HepG2 (cell line): ENCODE data around the gene NFS1. TPM values are rescaled to one million over a fixed set of nuclear protein-coding genes. Genes with fewer than 3 reads are reported as not detected.
A peak's percentile ranks its signal among the peaks of the same experiment; 100 is the strongest.

Source experiments
- ATF7 ChIP-seq, 2 experiments: fragments of 450-650 bp in 1 of 2; sonication (generic) in 1 of 2; formaldehyde crosslinking in 1 of 2; IDR thresholded peaks; 2 replicates each; pipeline versions ENCODE4 v1.4.0 to v1.6.1; 2016 to 2020; ENCODE audit warnings: antibody characterized with exemption in 1 of 2, mild to moderate bottlenecking in 1 of 2, missing genetic modification reagents in 1 of 2
- JDP2 ChIP-seq: sonication (generic); formaldehyde crosslinking; IDR thresholded peaks from 2 replicates; pipeline ENCODE4 v1.8.1; 2022; ENCODE audit warnings: missing genetic modification reagents, borderline replicate concordance
- KLF15 ChIP-seq: sonication (generic); formaldehyde crosslinking; IDR thresholded peaks from 2 replicates; pipeline ENCODE4 v1.8.1; 2023; ENCODE audit warnings: borderline replicate concordance, mild to moderate bottlenecking, inconsistent platforms, missing genetic modification reagents, mixed read lengths
- KLF9 ChIP-seq: IDR thresholded peaks from 2 replicates; pipeline ENCODE4 v1.6.1; 2016; ENCODE audit warnings: low read depth
- PRPF4 ChIP-seq: fragments of 200-400 bp; formaldehyde crosslinking; IDR thresholded peaks from 2 replicates; pipeline ENCODE4 v1.6.1; 2016; ENCODE audit warnings: low read length, low read depth; ENCODE audit not compliant: poor library complexity, severe bottlenecking
- RBM39 ChIP-seq: fragments of 200-400 bp; formaldehyde crosslinking; IDR thresholded peaks from one replicate; pipeline ENCODE4 v1.6.1; 2018; ENCODE audit warnings: antibody characterized with exemption, mild to moderate bottlenecking, low read depth, low read length; ENCODE audit not compliant: poor library complexity, severe bottlenecking
- RFXAP ChIP-seq: sonication (generic); formaldehyde crosslinking; IDR thresholded peaks from 2 replicates; pipeline ENCODE4 v1.4.0; 2020; ENCODE audit warnings: missing genetic modification reagents, borderline replicate concordance
- SNAPC2 ChIP-seq: sonication (generic); formaldehyde crosslinking; IDR thresholded peaks from 2 replicates; pipeline ENCODE4 v1.8.1; 2022; ENCODE audit warnings: mild to moderate bottlenecking, missing genetic modification reagents
- TEAD3 ChIP-seq: optimal IDR thresholded peaks from 2 replicates; pipeline ENCODE3; 2016; ENCODE audit warnings: borderline replicate concordance
- ZNF333 ChIP-seq: sonication (generic); formaldehyde crosslinking; IDR thresholded peaks from 2 replicates; pipeline ENCODE4 v1.4.0; 2020; ENCODE audit warnings: mild to moderate bottlenecking, missing genetic modification reagents, borderline replicate concordance
- ZNF451 ChIP-seq: sonication (generic); formaldehyde crosslinking; IDR thresholded peaks from 2 replicates; pipeline ENCODE4 v1.5.0; 2020; ENCODE audit warnings: mild to moderate bottlenecking, missing genetic modification reagents
- ZNF557 ChIP-seq: sonication (generic); formaldehyde crosslinking; IDR thresholded peaks from 2 replicates; pipeline ENCODE4 v1.4.0; 2020; ENCODE audit warnings: missing genetic modification reagents
- ZNF678 ChIP-seq: sonication (generic); formaldehyde crosslinking; IDR thresholded peaks from 2 replicates; pipeline ENCODE4 v1.4.0; 2020; ENCODE audit warnings: mild to moderate bottlenecking, missing genetic modification reagents
- polyA plus RNA-seq, 8 experiments: library from polyadenylated mRNA; depleted of rRNA in 3 of 8; stranded (reverse) in 7 of 8; unstranded in 1 of 8; fragments of >200 nt; fragmentation: Illumina TruSeq in 4 of 8; extraction: Trizol in 4 of 8; gene quantifications; 2 replicates each; pipeline versions ENCODE4 v1.2.1 to v1.2.3, GENCODE V29; 2011 to 2016; ENCODE audit warnings: low read depth in 4 of 8, missing spikeins in 1 of 8, mixed read lengths in 1 of 8; ENCODE audit not compliant: insufficient read depth in 1 of 8
- total RNA-seq, 5 experiments: library from RNA; depleted of rRNA; stranded (reverse); fragments of >200 nt; fragmentation: Illumina TruSeq; extraction: Trizol; gene quantifications; 2 replicates each; pipeline ENCODE4 v1.2.3, GENCODE V29; 2016; ENCODE audit warnings: low read depth in 1 of 5
- TF ChIP-seq, protein P1 (sequence below): sonication (generic); formaldehyde crosslinking; IDR thresholded peaks from 2 replicates; pipeline ENCODE4 v1.8.1; 2022; ENCODE audit warnings: mild to moderate bottlenecking, missing genetic modification reagents
- TF ChIP-seq, protein P2 (sequence below): sonication (generic); formaldehyde crosslinking; IDR thresholded peaks from 2 replicates; pipeline ENCODE4 v1.8.1; 2023; ENCODE audit warnings: mild to moderate bottlenecking, missing genetic modification reagents
- TF ChIP-seq, protein P3 (sequence below): fragments of 450-650 bp; IDR thresholded peaks from 2 replicates; pipeline ENCODE4 v1.6.1; 2017
- TF ChIP-seq, protein P4 (sequence below): sonication (generic); formaldehyde crosslinking; IDR thresholded peaks from 2 replicates; pipeline ENCODE4 v1.8.0; 2022; ENCODE audit warnings: missing genetic modification reagents, mild to moderate bottlenecking, inconsistent platforms, borderline replicate concordance
- TF ChIP-seq, protein P5 (sequence below): sonication (generic); formaldehyde crosslinking; IDR thresholded peaks from 2 replicates; pipeline ENCODE4 v1.5.0; 2020; ENCODE audit warnings: mild to moderate bottlenecking, missing genetic modification reagents, borderline replicate concordance
- TF ChIP-seq, protein P6 (sequence below): sonication (generic); formaldehyde crosslinking; IDR thresholded peaks from 2 replicates; pipeline ENCODE4 v1.4.0; 2020; ENCODE audit warnings: missing genetic modification reagents, low read depth, mild to moderate bottlenecking, borderline replicate concordance
- TF ChIP-seq, protein P7 (sequence below): sonication (generic); formaldehyde crosslinking; IDR thresholded peaks from 2 replicates; pipeline ENCODE4 v1.8.0; 2022; ENCODE audit warnings: missing genetic modification reagents, mild to moderate bottlenecking, borderline replicate concordance

The NFS1 gene
- total and polyA plus RNA-seq, 2 of the 13 experiments (the other 11 are each of a cell fraction or from before 2014, with no cell fraction given): 65.9 to 88.1 TPM

DNA sequence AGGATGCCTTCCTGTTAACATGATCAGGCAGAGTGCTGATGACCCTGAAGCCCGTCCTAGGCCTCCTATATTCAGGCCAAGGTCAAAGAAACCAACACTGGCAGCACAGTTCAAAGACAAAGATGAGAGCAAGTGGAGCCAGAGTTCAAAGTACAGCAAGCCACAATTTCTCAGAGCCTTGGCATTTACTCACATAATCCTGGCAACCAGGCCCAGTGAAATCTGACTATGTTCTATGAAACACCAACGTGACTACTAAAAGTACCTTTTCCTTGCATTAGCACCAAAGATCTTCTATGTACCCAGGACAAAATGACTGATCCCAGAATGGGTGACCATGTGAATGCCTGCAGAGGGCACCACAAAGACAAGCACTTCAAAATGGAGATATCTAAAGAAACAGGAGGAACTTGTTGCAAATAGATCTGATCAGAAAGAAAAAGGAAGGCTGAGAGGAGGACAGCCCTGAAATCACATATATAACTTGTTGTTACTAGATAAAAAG lies 3.9 kb downstream of the NFS1 start (continued):
- TF ChIP-seq RFXAP (CRISPR knock-in tag) (no peak), PRPF4 (no peak), KLF9 (CRISPR knock-in tag) (no peak), SNAPC2 (no peak), ZNF557 (CRISPR knock-in tag) (no peak), ZNF333 (CRISPR knock-in tag) (no peak), KLF15 (no peak), JDP2 (no peak), RBM39 (no peak), ZNF451 (no peak), ZNF678 (CRISPR knock-in tag) (no peak), TEAD3 (CRISPR knock-in tag) (peak; percentile 71), ATF7 (IDR thresholded peaks at IDR 0.05) (no peak), ATF7 (CRISPR knock-in tag; IDR thresholded peaks at IDR 0.05) (no peak)
- TF ChIP-seq, protein P1, sequence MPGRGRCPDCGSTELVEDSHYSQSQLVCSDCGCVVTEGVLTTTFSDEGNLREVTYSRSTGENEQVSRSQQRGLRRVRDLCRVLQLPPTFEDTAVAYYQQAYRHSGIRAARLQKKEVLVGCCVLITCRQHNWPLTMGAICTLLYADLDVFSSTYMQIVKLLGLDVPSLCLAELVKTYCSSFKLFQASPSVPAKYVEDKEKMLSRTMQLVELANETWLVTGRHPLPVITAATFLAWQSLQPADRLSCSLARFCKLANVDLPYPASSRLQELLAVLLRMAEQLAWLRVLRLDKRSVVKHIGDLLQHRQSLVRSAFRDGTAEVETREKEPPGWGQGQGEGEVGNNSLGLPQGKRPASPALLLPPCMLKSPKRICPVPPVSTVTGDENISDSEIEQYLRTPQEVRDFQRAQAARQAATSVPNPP (CRISPR knock-in tag): no peak
- TF ChIP-seq, protein P2, sequence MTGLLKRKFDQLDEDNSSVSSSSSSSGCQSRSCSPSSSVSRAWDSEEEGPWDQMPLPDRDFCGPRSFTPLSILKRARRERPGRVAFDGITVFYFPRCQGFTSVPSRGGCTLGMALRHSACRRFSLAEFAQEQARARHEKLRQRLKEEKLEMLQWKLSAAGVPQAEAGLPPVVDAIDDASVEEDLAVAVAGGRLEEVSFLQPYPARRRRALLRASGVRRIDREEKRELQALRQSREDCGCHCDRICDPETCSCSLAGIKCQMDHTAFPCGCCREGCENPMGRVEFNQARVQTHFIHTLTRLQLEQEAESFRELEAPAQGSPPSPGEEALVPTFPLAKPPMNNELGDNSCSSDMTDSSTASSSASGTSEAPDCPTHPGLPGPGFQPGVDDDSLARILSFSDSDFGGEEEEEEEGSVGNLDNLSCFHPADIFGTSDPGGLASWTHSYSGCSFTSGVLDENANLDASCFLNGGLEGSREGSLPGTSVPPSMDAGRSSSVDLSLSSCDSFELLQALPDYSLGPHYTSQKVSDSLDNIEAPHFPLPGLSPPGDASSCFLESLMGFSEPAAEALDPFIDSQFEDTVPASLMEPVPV: no peak
- TF ChIP-seq, protein P3, sequence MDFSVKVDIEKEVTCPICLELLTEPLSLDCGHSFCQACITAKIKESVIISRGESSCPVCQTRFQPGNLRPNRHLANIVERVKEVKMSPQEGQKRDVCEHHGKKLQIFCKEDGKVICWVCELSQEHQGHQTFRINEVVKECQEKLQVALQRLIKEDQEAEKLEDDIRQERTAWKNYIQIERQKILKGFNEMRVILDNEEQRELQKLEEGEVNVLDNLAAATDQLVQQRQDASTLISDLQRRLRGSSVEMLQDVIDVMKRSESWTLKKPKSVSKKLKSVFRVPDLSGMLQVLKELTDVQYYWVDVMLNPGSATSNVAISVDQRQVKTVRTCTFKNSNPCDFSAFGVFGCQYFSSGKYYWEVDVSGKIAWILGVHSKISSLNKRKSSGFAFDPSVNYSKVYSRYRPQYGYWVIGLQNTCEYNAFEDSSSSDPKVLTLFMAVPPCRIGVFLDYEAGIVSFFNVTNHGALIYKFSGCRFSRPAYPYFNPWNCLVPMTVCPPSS: no peak
- TF ChIP-seq, protein P4, sequence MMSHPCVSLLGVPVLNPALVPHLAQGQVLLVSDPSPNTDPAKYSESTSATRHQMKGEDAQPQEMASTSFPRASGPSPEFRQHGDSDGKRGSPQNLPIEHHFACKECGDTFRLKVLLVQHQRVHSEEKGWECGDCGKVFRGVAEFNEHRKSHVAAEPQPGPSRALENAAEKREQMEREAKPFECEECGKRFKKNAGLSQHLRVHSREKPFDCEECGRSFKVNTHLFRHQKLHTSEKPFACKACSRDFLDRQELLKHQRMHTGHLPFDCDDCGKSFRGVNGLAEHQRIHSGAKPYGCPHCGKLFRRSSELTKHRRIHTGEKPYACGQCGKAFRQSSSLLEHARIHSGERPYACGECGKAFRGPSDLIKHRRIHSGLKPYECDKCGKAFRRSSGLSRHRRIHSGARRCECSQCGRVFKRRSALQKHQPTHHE (CRISPR knock-in tag): no peak
- TF ChIP-seq, protein P5, sequence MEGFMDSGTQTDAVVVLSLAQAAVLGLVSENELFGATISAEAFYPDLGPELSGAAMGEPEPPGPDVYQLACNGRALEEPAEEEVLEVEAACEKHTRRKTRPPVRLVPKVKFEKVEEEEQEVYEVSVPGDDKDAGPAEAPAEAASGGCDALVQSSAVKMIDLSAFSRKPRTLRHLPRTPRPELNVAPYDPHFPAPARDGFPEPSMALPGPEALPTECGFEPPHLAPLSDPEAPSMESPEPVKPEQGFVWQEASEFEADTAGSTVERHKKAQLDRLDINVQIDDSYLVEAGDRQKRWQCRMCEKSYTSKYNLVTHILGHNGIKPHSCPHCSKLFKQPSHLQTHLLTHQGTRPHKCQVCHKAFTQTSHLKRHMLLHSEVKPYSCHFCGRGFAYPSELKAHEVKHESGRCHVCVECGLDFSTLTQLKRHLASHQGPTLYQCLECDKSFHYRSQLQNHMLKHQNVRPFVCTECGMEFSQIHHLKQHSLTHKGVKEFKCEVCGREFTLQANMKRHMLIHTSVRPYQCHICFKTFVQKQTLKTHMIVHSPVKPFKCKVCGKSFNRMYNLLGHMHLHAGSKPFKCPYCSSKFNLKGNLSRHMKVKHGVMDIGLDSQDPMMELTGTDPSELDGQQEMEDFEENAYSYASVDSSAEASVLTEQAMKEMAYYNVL: no peak; the same call in 1 of the 2 replicates
- TF ChIP-seq, protein P6, sequence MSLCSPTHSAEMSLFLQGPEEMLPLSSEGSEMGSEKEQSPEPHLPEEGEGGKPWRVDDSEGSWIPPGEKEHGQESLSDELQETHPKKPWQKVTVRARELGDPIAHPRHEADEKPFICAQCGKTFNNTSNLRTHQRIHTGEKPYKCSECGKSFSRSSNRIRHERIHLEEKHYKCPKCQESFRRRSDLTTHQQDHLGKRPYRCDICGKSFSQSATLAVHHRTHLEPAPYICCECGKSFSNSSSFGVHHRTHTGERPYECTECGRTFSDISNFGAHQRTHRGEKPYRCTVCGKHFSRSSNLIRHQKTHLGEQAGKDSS (CRISPR knock-in tag): no peak
- TF ChIP-seq, protein P7, sequence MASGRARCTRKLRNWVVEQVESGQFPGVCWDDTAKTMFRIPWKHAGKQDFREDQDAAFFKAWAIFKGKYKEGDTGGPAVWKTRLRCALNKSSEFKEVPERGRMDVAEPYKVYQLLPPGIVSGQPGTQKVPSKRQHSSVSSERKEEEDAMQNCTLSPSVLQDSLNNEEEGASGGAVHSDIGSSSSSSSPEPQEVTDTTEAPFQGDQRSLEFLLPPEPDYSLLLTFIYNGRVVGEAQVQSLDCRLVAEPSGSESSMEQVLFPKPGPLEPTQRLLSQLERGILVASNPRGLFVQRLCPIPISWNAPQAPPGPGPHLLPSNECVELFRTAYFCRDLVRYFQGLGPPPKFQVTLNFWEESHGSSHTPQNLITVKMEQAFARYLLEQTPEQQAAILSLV: no peak
